Heart right ventricle (tissue), 16 donors: ENCODE data around the gene DHRS9. TPM values are rescaled to one million over a fixed set of nuclear protein-coding genes. Genes with fewer than 3 reads are reported as not detected.
A peak's percentile ranks its signal among the peaks of the same experiment; 100 is the strongest.

Experiments used
- ATAC-seq, 8 donors: fragments of 200-7000 bp; cut with Tn5 transposase; one replicate each; pipeline ENCODE4 v1.9.1; 2020; ENCODE audit warnings: mild to moderate bottlenecking in 8 of 8, moderate library complexity in 8 of 8, moderate number of reproducible peaks in 1 of 8
- DNase-seq, 2 donors: peaks; one replicate each; pipeline ENCODE4 v3.0.0-alpha.2; 2020
- H3K27ac ChIP-seq, 10 donors: fragments of 200-600 bp; sonication (generic) in 2 of 10; one replicate each; pipeline versions ENCODE4 v1.5.0 to v1.8.0; 2020 to 2022; ENCODE audit warnings: mild to moderate bottlenecking in 3 of 10
- H3K27me3 ChIP-seq, 7 donors: fragments of 200-600 bp; one replicate each; pipeline ENCODE4 v1.8.0; 2021 to 2022; ENCODE audit warnings: mild to moderate bottlenecking in 2 of 7
- H3K36me3 ChIP-seq, 9 donors: fragments of 200-600 bp; sonication (generic) in 1 of 9; one replicate each; pipeline versions ENCODE4 v1.5.0 to v1.8.0; 2020 to 2022; ENCODE audit warnings: mild to moderate bottlenecking in 2 of 9
- H3K4me1 ChIP-seq, 9 donors: fragments of 200-600 bp; sonication (generic) in 1 of 9; one replicate each; pipeline versions ENCODE4 v1.5.0 to v1.8.0; 2020 to 2022; ENCODE audit warnings: mild to moderate bottlenecking in 4 of 9
- H3K4me3 ChIP-seq, 10 donors: fragments of 200-600 bp; sonication (generic) in 2 of 10; one replicate each; pipeline versions ENCODE4 v1.5.0 to v1.8.0; 2020 to 2022; ENCODE audit warnings: mild to moderate bottlenecking in 7 of 10, moderate library complexity in 2 of 10
- H3K9me3 ChIP-seq, 11 donors: fragments of 200-600 bp in 10 of 11; sonication (generic) in 2 of 11; one replicate each; pipeline versions ENCODE4 v1.5.0 to v1.8.0; 2013 to 2022; ENCODE audit warnings: mild to moderate bottlenecking in 2 of 11, control low read depth in 1 of 11, moderate library complexity in 1 of 11
- CTCF ChIP-seq, 9 donors: fragments of 200-600 bp; sonication (generic) in 2 of 9; IDR thresholded peaks; one replicate each; pipeline versions ENCODE4 v1.5.0 to v1.8.0; 2021 to 2022; ENCODE audit warnings: antibody characterized with exemption in 9 of 9, mild to moderate bottlenecking in 5 of 9, moderate library complexity in 1 of 9
- WGBS, 2 donors: extraction: QIAGEN DNeasy Blood & Tissue Kit; methylation state at CpG; one replicate each; pipeline ENCODE4 v1.1.7; 2013; ENCODE audit warnings: inconsistent platforms in 1 of 2; 5-methylcytosine and 5-hydroxymethylcytosine counted together
- intact Hi-C, 10 donors: fragments of 100-400 bp; cut with DNase I; formaldehyde crosslinking; loops; one replicate each; pipeline versions ENCODE4 v1.11.1 to v1.14.2; 2022
- polyA plus RNA-seq, 2 donors: library from polyadenylated mRNA; stranded (reverse); fragments of 200-250 nt; gene quantifications; one replicate each; pipeline ENCODE4 v1.2.3, GENCODE V29; 2013
- total RNA-seq, 10 donors: library from RNA; stranded (reverse); fragmentation: NEBNext Ultra II Directional in 3 of 10; extraction: Animal tissue kit (Norgen Biotek cat#: 25700) in 3 of 10; gene quantifications; one replicate each; pipeline versions ENCODE4 v1.2.1 to v1.2.4, GENCODE V29; 2021 to 2023
- donor health status: Arrhythmogenic right ventricular cardiomyopathy.
- donor health status: ischemic (EF 13 %, LVEDD 7.1; RV severe dilation, severe dysfunction).
- donor health status: healthy with polysubstance abuse.
- donor health status: DM: no; HTN: yes; CAD: no.
- donor health status: DM: no; HTN: no; CAD: no.
- donor health status: ischemic (EF 25% LVEDD 6.9; RV normal size, moderate dysfunction).
- donor health status: ischemic (EF 25% LVEDD 5.7; RV mildly dilated, moderate dysfunction).
- donor health status: healthy.
- donor health status: DM: yes; HTN: yes; CAD: no.
- donor health status: Ischemic cardiomyopathy.
- donor health status: ischemic (EF 35%, LVEDD 5.7; RV mildly dilated, moderate dysfunction).
- donor health status: nonischemic (EF 11% LVEDD 7.7; RV severe dilation, severe dysfunction).
- donor health status: DM: yes; HTN: yes; CAD: no.
- donor health status: PGD.
- donor health status: ischemic (EF 29% LVEDD 5.4; RV normal size, mild dysfunction).
- donor health status: nonischemic (EF 23%, LVEDD 6.1; RV moderate dilation, normal function).

The DHRS9 gene
- total and polyA plus RNA-seq, 12 donors = 0.17 to 10.4 (median 1.5) TPM

GRCh38 chr2:169106563-169107545 is 37.5 kb downstream of the DHRS9 start:
- TF ChIP-seq CTCF (IDR thresholded peaks at IDR 0.05) = no peak
- Histone ChIP-seq H3K27ac (peak overlapping the region in 1 of 10 donors; percentile 68), H3K36me3 (no peaks in the 10 kb centered on the region), H3K27me3 (no peaks in the 10 kb centered on the region), H3K4me1 (peaks cover 0 to 54% (median 0%) of the 10 kb centered on the region in 9 donors), H3K9me3 (no peaks in the 10 kb centered on the region), H3K4me3 (no peak overlapping the region)
- no peak for ATAC-seq
- intact Hi-C loops = loop anchor here in 4 of 10 donors (5.0 kb wide), 3 partner anchors 35 to 290 kb away; no protein-coding TSS in a partner anchor
- no peak for DNase-seq
- WGBS, 2 donors = 77 to 84% methylated on average over 6 of the region's 6 CpGs

- Histone ChIP-seq H3K36me3 (no peaks in the 10 kb centered on the region), H3K4me1 (peaks cover 0 to 54% (median 0%) of the 10 kb centered on the region in 9 donors), H3K27ac (peak overlapping the region in 1 of 10 donors; percentile 76), H3K27me3 (no peaks in the 10 kb centered on the region), H3K4me3 (no peak overlapping the region), H3K9me3 (no peaks in the 10 kb centered on the region)
- no peak for DNase-seq
- no peak for TF ChIP-seq CTCF (IDR thresholded peaks at IDR 0.05)
- 87% methylated on average over 2 of the region's 2 CpGs for WGBS, 2 donors
- intact Hi-C loops = loop anchor here in 4 of 10 donors (5.0 kb wide), 3 partner anchors 35 to 290 kb away; no protein-coding TSS in a partner anchor
- peak in 3 of 8 donors; percentile 29 to 53 (median 44) for ATAC-seq
Measured at GRCh38 chr2:169107645-169108044, 38.3 kb downstream of the DHRS9 start.

- DNase-seq (no peak), ATAC-seq (no peak)
- intact Hi-C loops = loop anchor here in 4 of 10 donors (5.0 kb wide), 3 partner anchors 34 to 289 kb away; no protein-coding TSS in a partner anchor
- H3K4me1 ChIP-seq = peaks cover 0 to 54% (median 0%) of the 10 kb centered on the region in 9 donors
- no peaks in the 10 kb centered on the region for H3K27me3 ChIP-seq
- H3K9me3 ChIP-seq = no peaks in the 10 kb centered on the region
- H3K27ac ChIP-seq = peak overlapping the region in 1 of 10 donors; percentile 76
- no peak overlapping the region for H3K4me3 ChIP-seq
- no peaks in the 10 kb centered on the region for H3K36me3 ChIP-seq
- TF ChIP-seq CTCF (IDR thresholded peaks at IDR 0.05) = no peak
- 54 to 58% methylated on average over 3 of the region's 3 CpGs for WGBS, 2 donors
Measured at GRCh38 chr2:169108099-169108884, 38.9 kb downstream of the DHRS9 start.
